Endodermal cell (in vitro differentiated cells): ENCODE measurements around the gene NPPC. TPM values are rescaled to one million over a fixed set of nuclear protein-coding genes. Genes with fewer than 3 reads are reported as not detected.

ENCODE experiments used
- DNase-seq: peaks from one replicate; pipeline ENCODE4 v3.0.0-alpha.2; 2017
- H3K27ac ChIP-seq: 2 replicates; pipeline ENCODE4 v1.5.1; 2013; ENCODE audit warnings: mild to moderate bottlenecking, low read depth, low read length, moderate library complexity
- H3K27me3 ChIP-seq: 2 replicates; pipeline ENCODE4 v1.6.1; 2013; ENCODE audit warnings: mild to moderate bottlenecking, low read length, moderate library complexity; ENCODE audit not compliant: insufficient read depth, control insufficient read depth, poor library complexity, severe bottlenecking
- H3K36me3 ChIP-seq: 2 replicates; pipeline ENCODE4 v1.7.0; 2013; ENCODE audit warnings: mild to moderate bottlenecking, low read length, moderate library complexity; ENCODE audit not compliant: control insufficient read depth, insufficient read depth
- H3K4me1 ChIP-seq: one replicate; pipeline ENCODE4 v1.7.0; 2013; ENCODE audit warnings: low read length; ENCODE audit not compliant: control insufficient read depth, insufficient read depth
- H3K4me3 ChIP-seq: 2 replicates; pipeline ENCODE4 v1.5.1; 2013; ENCODE audit warnings: mild to moderate bottlenecking, low read length, moderate library complexity
- H3K9ac ChIP-seq: 2 replicates; pipeline ENCODE4 v1.6.1; 2013; ENCODE audit warnings: mild to moderate bottlenecking, low read length, moderate library complexity; ENCODE audit not compliant: poor library complexity, severe bottlenecking; ENCODE audit errors: extremely low read depth
- H3K9me3 ChIP-seq: 2 replicates; pipeline ENCODE4 v1.6.1; 2013; ENCODE audit warnings: mild to moderate bottlenecking, low read length, moderate library complexity; ENCODE audit not compliant: control insufficient read depth
- H3K27ac Mint-ChIP-seq: 2 replicates; pipeline ENCODE4 v1.8.0; 2020; ENCODE audit warnings: mixed read lengths
- H3K27me3 Mint-ChIP-seq: 2 replicates; pipeline ENCODE4 v1.8.0; 2021; ENCODE audit warnings: mild to moderate bottlenecking, mixed read lengths; ENCODE audit not compliant: insufficient read depth
- H3K36me3 Mint-ChIP-seq: 2 replicates; pipeline ENCODE4 v1.8.0; 2020; ENCODE audit warnings: low read depth, mixed read lengths
- H3K4me1 Mint-ChIP-seq: 2 replicates; pipeline ENCODE4 v1.8.0; 2020; ENCODE audit warnings: mixed read lengths
- H3K4me3 Mint-ChIP-seq: 2 replicates; pipeline ENCODE4 v1.8.0; 2020; ENCODE audit warnings: mild to moderate bottlenecking, moderate library complexity, mixed read lengths
- H3K9me3 Mint-ChIP-seq: 2 replicates; pipeline ENCODE4 v1.8.0; 2020; ENCODE audit warnings: mild to moderate bottlenecking, mixed read lengths
- WGBS, 2 experiments: methylation state at CpG; one replicate each; pipeline versions ENCODE4 v1.1.5 to v1.1.7; 2013; ENCODE audit warnings: missing lambda C conversion rate in 2 of 2, mixed read lengths in 1 of 2; ENCODE audit not compliant: insufficient coverage in 1 of 2, insufficient read length in 1 of 2; 5-methylcytosine and 5-hydroxymethylcytosine counted together
- microRNA-seq: library from miRNA; unstranded; fragments of <30 nt; microRNA quantifications from one replicate; pipeline ENCODE4 v1.2.0, GENCODE V29; 2020; ENCODE audit warnings: borderline microRNAs expressed
- total RNA-seq, 2 donors: library from RNA; stranded (reverse); fragmentation: NEBNext Ultra II Directional in 1 of 2; extraction: Animal tissue kit (Norgen Biotek cat#: 25700) in 1 of 2; gene quantifications; 2 replicates in 1 of 2; 3 replicates in 1 of 2; pipeline ENCODE4 v1.2.1, GENCODE V29; 2021
- TF ChIP-seq, protein P1 (sequence below): fragments of 200-600 bp; sonication (generic); conservative IDR thresholded peaks from 2 replicates; pipeline ENCODE4 v1.5.0; 2021; ENCODE audit warnings: antibody characterized with exemption, mild to moderate bottlenecking

NPPC gene
- total RNA-seq, 2 donors from 2014 or later: 0.84 TPM; not detected in 1

GRCh38 chr2:231877533-231878456 is 48.4 kb downstream of the NPPC start:
- Mint-ChIP-seq H3K4me3 (no peak overlapping the region), H3K9me3 (no peaks in the 10 kb centered on the region), H3K27me3 (peaks cover 3% of the 10 kb centered on the region), H3K27ac (no peak overlapping the region), H3K4me1 (no peaks in the 10 kb centered on the region), H3K36me3 (no peaks in the 10 kb centered on the region)
- no peak overlapping the region for H3K4me3 ChIP-seq
- DNase-seq: peak; percentile 39
- TF ChIP-seq, protein P1, sequence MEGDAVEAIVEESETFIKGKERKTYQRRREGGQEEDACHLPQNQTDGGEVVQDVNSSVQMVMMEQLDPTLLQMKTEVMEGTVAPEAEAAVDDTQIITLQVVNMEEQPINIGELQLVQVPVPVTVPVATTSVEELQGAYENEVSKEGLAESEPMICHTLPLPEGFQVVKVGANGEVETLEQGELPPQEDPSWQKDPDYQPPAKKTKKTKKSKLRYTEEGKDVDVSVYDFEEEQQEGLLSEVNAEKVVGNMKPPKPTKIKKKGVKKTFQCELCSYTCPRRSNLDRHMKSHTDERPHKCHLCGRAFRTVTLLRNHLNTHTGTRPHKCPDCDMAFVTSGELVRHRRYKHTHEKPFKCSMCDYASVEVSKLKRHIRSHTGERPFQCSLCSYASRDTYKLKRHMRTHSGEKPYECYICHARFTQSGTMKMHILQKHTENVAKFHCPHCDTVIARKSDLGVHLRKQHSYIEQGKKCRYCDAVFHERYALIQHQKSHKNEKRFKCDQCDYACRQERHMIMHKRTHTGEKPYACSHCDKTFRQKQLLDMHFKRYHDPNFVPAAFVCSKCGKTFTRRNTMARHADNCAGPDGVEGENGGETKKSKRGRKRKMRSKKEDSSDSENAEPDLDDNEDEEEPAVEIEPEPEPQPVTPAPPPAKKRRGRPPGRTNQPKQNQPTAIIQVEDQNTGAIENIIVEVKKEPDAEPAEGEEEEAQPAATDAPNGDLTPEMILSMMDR: no peak
- 84 to 90% methylated on average over 14 to 15 of the region's 15 CpGs for WGBS, 2 experiments
- H3K9ac ChIP-seq: no peak overlapping the region
- no peaks in the 10 kb centered on the region for H3K4me1 ChIP-seq
- no peaks in the 10 kb centered on the region for H3K36me3 ChIP-seq
- no peaks in the 10 kb centered on the region for H3K27me3 ChIP-seq
- no peak overlapping the region for H3K27ac ChIP-seq
- H3K9me3 ChIP-seq: no peaks in the 10 kb centered on the region

GRCh38 chr2:231874944-231875343 is 51.3 kb downstream of the NPPC start:
- Histone ChIP-seq H3K4me3 (no peak overlapping the region), H3K9me3 (no peaks in the 10 kb centered on the region), H3K36me3 (no peaks in the 10 kb centered on the region), H3K9ac (no peak overlapping the region), H3K27me3 (no peaks in the 10 kb centered on the region), H3K27ac (no peak overlapping the region), H3K4me1 (no peaks in the 10 kb centered on the region)
- Mint-ChIP-seq H3K27ac (no peak overlapping the region), H3K4me1 (no peaks in the 10 kb centered on the region), H3K9me3 (peaks cover 9% of the 10 kb centered on the region), H3K4me3 (no peak overlapping the region), H3K27me3 (no peaks in the 10 kb centered on the region), H3K36me3 (no peaks in the 10 kb centered on the region)
- 82% methylated on average over 1 of the region's 1 CpG; no CpG with 5 or more reads in 1 of the 2 experiments for WGBS, 2 experiments
- DNase-seq: peak; percentile 16
- TF ChIP-seq, protein P1: no peak

Small RNAs within 50 kb of the gene (microRNA-seq; reads per million reads assigned to microRNA genes)
- gene MIR1471: not detected

Other genes starting within 250 kb of the NPPC start
- 1,000 to 10,000 TPM; 1,233 to 1,450 TPM for gene PTMA, start 217.9 kb downstream of the NPPC start, total RNA-seq
- gene PDE6D, start 145.1 kb downstream of the NPPC start, total RNA-seq: 10 to 100 TPM; 24.7 to 25.5 TPM
- 10 to 100 TPM; 55.0 to 67.1 TPM for gene COPS7B, start 140.0 kb downstream of the NPPC start, total RNA-seq
- gene DIS3L2, start 35.3 kb upstream of the NPPC start, total RNA-seq: 10 to 100 TPM; 39.5 to 42.4 TPM